Cardiac fibroblast (primary cell): Measurements from ENCODE around the gene USH2A.

Experiments used
- DNase-seq, 2 donors: peaks; one replicate each; pipeline versions ENCODE4 v3.0.0 to v3.0.0-alpha.2; 2010; ENCODE audit warnings: low read depth in 2 of 2
- H3K4me3 ChIP-seq, 2 donors: replicated peaks in 1 of 2; 1 replicate in 1 of 2; 2 replicates in 1 of 2; pipeline ENCODE4 v1.5.1; 2011; ENCODE audit warnings: low read depth in 2 of 2, low read length in 2 of 2, mild to moderate bottlenecking in 2 of 2, moderate library complexity in 1 of 2
- CTCF ChIP-seq: IDR thresholded peaks from one replicate; pipeline ENCODE4 v1.5.1; 2011; ENCODE audit warnings: low read depth, mild to moderate bottlenecking, low read length, inconsistent platforms

The USH2A gene

GRCh38 chr1:215648957-215649356, 774.3 kb downstream of the USH2A start:
- TF ChIP-seq CTCF, result no peak
- DNase-seq, result no peak
- H3K4me3 ChIP-seq, result no peak overlapping the region

- H3K4me3 ChIP-seq, result no peak overlapping the region
- TF ChIP-seq CTCF, result no peak
- DNase-seq, result no peak
Measured at GRCh38 chr1:215647738-215648137, 775.5 kb downstream of the USH2A start.

GRCh38 chr1:215645861-215646260, 777.4 kb downstream of the USH2A start:
- H3K4me3 ChIP-seq, result no peak overlapping the region
- no peak for DNase-seq
- no peak for TF ChIP-seq CTCF

- no peak for TF ChIP-seq CTCF
- H3K4me3 ChIP-seq, result no peak overlapping the region
- no peak for DNase-seq
Measured at GRCh38 chr1:215645182-215645581, 778.1 kb downstream of the USH2A start.

GRCh38 chr1:215643592-215644321, 779.5 kb downstream of the USH2A start:
- TF ChIP-seq CTCF, result no peak
- no peak overlapping the region for H3K4me3 ChIP-seq

GRCh38 chr1:215640429-215641148, 782.7 kb downstream of the USH2A start:
- no peak for DNase-seq
- no peak for TF ChIP-seq CTCF
- no peak overlapping the region for H3K4me3 ChIP-seq

More at GRCh38 chr1:215643592-215644321, 779.5 kb downstream of the USH2A start:
- DNase-seq, result no peak
